Testis (tissue), 2 donors: ENCODE measurements around the gene DPH2.

Experiments used
- CTCF ChIP-seq, 3 experiments: fragments of 450-650 bp in 2 of 3; fragments of 200-600 bp in 1 of 3; sonication (generic) in 1 of 3; IDR thresholded peaks; one replicate each; pipeline ENCODE4 v1.5.1; 2016 to 2019; ENCODE audit warnings: antibody characterized with exemption in 3 of 3, mild to moderate bottlenecking in 2 of 3, moderate library complexity in 1 of 3
- POLR2A ChIP-seq: fragments of 450-650 bp; IDR thresholded peaks from one replicate; pipeline ENCODE4 v1.6.1; 2017; ENCODE audit warnings: antibody characterized with exemption, mild to moderate bottlenecking, moderate library complexity

GRCh38 chr1:43936431-43937151 is 33.2 kb upstream of the DPH2 start:
- TF ChIP-seq CTCF (IDR thresholded peaks at IDR 0.05) (no peak), POLR2A (no peak)
